Fibroblast of pulmonary artery (primary cell): ENCODE data around the gene WWP2.
"Not testable (repeated sequence)": the region's sequence is repeated elsewhere in the genome, so short reads cannot be mapped to it uniquely, and the experiment has no call there.

Experiments
- DNase-seq: peaks from one replicate; pipeline ENCODE4 v3.0.0-alpha.2; 2010; ENCODE audit warnings: low read depth
- H3K4me3 ChIP-seq: replicated peaks from 2 replicates; pipeline ENCODE4 v1.5.1; 2011; ENCODE audit warnings: low read depth, mild to moderate bottlenecking, control low read depth, low read length, moderate library complexity
- TF ChIP-seq, protein P1 (sequence below): IDR thresholded peaks from 2 replicates; pipeline ENCODE4 v1.5.1; 2011; ENCODE audit warnings: mild to moderate bottlenecking, control low read depth, low read length, inconsistent platforms; ENCODE audit errors: missing control alignments

The WWP2 gene

DNA sequence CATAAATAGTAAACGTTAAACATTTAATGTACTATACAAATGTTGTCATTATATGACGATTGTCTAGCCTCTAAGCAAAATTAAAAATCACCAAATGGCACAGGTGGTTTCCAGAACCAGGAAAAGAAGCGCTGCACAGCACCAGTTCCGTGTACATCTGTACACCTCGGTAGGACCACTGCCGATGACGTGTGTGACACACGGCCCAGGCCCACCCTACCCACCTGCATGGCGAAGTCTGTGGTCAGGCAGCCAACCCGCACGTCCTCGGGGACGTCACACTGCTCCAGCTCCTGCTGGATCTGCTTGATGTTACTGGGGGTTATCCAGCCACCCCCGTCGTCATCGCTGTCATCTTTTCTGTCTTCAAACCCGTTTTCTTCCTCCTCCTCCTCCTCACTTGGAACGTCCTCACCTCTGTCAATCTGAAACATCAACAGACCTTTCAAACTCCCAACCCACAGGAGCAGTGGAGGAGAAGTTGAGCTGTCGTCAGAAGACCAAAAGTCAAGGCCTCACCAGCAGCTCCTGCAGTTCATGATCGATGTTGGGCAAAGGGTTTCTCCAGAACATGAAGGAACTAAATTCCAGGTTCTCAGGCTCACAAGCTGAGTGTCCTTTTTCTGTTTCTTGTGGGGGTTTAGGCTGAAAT is 13.3 kb upstream of the WWP2 start:
- no peak for DNase-seq
- TF ChIP-seq, protein P1, sequence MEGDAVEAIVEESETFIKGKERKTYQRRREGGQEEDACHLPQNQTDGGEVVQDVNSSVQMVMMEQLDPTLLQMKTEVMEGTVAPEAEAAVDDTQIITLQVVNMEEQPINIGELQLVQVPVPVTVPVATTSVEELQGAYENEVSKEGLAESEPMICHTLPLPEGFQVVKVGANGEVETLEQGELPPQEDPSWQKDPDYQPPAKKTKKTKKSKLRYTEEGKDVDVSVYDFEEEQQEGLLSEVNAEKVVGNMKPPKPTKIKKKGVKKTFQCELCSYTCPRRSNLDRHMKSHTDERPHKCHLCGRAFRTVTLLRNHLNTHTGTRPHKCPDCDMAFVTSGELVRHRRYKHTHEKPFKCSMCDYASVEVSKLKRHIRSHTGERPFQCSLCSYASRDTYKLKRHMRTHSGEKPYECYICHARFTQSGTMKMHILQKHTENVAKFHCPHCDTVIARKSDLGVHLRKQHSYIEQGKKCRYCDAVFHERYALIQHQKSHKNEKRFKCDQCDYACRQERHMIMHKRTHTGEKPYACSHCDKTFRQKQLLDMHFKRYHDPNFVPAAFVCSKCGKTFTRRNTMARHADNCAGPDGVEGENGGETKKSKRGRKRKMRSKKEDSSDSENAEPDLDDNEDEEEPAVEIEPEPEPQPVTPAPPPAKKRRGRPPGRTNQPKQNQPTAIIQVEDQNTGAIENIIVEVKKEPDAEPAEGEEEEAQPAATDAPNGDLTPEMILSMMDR: no peak
- no peak overlapping the region for H3K4me3 ChIP-seq

DNA sequence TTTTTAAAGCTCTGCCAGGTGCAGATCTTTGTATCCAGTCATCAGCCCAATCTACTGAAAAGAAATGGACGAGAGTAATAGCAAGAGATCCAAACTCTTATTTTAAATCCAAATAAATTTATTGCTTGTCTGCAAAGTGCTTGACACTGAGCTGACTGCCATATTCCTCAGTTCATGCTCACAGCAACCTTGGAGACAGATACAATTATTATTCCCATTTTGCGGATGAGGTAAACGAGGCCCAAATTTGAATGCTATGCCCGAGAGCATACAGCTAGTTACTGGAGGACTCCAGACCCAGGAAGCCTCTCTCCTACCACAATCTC is 8.0 kb upstream of the WWP2 start:
- H3K4me3 ChIP-seq: peak overlapping the region; percentile 100
- DNase-seq: no peak
- TF ChIP-seq, protein P1: no peak

DNA sequence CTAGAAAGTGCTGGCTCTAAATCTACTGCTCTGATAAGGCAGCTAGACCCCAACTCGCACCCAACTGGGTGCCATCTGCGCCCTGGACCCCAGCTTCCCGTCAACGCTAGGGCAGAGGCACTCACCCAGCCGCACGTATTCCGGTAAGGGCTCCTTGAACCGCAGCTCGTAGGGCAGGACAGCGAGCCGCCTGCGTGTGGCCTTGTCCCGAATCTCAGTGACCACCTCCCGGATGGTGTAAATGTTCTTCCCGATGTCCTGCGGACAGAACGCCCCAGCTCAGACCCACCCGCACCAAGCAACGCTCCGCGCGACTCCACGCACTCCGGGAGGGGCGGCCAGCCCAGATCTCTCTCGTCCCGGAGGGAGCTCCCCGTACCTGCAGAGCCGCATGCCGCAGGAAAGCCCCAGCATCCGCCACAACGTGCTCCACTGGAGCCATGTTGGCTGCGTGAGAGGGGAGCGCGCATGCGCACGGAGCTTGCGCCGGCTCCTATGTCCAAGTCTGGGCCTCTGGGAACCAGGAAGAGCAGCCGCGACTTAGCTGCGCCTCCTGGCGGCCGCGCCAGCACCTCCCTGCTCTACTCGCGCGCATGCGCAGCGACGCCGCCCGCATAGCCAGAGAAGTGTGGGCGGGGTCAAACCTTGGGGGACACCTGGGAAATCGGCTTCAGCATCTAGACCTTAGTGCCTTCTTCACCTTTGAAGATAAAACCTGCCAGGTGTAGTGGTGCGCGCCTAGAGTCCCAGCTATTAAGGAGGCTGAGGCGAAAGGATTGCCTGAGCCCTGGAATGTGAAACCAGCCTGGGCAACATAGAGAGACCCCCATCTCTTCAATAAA is 7.4 kb upstream of the WWP2 start, which contains the start of gene NOB1:
Gene NOB1, minus strand, starts transcription at position 458 of the 842 bp plus-strand sequence. Its CDS starts 16 bp downstream, at position 442.
- TF ChIP-seq, protein P1: peak; percentile 95
- peak; percentile 98 for DNase-seq
- peak within 1 kb of the TSS; percentile 100 for H3K4me3 ChIP-seq

DNA sequence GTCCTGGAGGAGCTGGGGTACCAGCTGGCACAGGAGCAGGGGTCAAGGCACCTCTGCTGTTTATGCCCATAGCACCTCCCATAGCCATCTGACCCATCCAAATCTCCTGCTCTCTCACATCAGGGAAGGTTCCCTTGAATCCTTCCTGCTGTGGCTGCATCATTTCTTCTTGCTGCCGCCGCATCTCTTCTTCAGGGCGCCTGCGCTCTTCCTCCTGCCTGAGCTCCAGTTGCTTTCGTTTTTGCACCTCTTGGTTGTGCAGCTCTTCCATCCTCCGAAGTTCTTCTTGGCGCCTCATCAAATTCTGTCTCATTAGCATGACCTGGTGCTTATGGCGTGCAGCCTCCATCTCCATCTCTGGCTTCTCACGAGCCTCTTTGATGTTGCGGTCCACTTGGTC is 5.4 kb upstream of the WWP2 start:
- TF ChIP-seq, protein P1: no peak
- no peak overlapping the region for H3K4me3 ChIP-seq
- no peak for DNase-seq

DNA sequence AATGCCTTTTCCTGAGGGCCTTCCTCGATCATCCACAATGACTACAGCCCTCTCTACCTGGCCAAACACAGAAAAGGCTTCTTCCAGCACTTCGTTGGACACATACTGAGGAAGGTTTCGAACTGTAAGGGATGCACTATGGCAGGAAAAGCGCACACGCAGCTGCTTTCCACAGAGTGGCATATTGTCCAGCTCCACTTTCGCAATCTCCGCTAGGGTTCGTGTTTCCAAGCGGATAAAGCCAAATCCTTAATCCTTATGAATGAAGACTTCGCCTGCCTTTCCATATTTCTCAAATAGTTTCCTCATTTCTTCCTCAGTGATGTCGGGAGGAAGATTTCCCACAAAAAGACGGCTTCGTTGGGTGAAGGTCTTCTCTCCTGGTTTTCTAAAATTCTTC is 4.8 kb upstream of the WWP2 start:
- not testable (repeated sequence) for DNase-seq, H3K4me3 ChIP-seq

DNA sequence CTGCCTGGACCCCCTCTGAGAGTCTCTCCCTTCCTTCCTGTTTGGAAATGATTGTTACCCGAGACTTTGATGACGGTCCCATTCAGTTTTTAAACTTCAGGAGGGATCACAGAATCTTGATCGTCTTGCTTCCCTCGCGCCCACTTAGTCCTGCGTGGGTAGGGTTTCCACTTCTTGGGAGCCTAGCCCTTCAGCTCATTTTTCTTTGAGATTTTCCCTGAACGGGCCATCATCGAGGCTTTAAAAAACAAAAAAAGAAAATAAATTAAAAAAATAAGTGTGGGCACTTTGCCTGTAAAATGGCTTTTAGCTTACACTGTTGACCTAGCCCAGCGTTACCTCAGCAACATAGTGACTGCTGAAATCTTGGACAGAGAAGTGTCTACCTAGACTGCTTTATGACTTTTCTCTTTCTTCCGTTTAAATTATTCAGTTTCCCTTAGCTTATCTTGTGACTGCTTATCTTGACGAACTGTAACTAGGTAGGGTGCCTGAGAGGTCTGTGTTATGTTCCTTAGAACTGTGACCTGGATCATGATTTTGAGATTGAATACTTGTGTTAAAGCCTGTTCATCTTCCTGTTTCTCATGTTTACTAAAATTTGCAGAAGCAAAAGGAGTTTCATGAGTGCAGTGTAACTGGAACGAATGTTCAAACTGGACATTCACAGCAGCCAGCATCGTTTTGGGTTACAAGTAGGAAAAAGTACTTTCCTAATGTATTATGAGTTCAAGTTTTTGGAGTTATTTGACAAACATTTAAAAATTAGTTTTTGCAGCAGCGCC is 874 bp downstream of the WWP2 start:
- DNase-seq: peak; percentile 53
- H3K4me3 ChIP-seq: peak overlapping the region; percentile 93
- TF ChIP-seq, protein P1: no peak

DNA sequence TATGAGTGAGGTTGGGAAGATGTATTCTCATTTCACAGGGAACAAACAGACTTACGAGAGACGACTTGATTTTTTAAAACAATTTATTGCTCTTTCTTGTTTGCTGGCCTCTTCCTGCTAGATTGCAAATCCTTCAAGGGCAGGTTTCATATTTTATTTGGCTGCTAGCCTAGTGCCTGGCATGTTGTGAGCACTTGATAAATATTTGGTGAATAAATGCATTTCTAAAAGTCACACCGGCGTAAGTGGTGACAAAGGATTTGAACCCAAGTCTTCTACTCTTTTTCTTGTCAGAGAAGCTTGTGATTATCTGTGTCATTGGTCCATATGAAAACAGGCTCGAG is 1.4 kb downstream of the WWP2 start:
- TF ChIP-seq, protein P1: no peak
- peak overlapping the region; percentile 93 for H3K4me3 ChIP-seq
- DNase-seq: no peak
